Measurements from ENCODE around the gene COQ4. TPM values are rescaled to one million over a fixed set of nuclear protein-coding genes. Genes with fewer than 3 reads are reported as not detected.

COQ4 gene
- total RNA-seq, 3 donors from 2014 or later = 30.2 to 59.7 (median 46.2) TPM

DNA sequence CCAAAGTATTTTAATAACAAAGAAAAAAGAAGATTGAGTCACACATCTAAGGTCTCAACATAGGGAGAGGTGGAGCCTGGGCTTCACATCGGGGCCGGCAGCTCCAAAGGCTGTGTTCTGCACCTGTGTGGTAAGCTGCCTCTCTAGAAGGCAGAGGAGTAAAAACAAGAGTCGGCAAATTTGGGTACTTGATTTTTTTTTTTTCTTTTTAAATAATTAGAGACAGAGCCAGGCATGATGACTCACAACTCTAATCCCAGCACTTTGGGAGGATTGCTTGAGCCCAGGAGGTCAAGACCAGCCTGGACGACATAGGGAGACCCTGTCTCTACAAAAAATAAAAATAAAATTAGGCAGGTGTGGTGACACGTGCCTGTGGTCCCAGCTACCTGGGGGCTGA is 53.2 kb downstream of the COQ4 start:
- no peak for DNase-seq (ENCODE audit: low spot score in 2 of 2)
- Histone ChIP-seq H3K4me1 (peaks cover 5 to 8% of the 10 kb centered on the region in 2 donors), H3K36me3 (no peaks in the 10 kb centered on the region), H3K27ac (no peak overlapping the region), H3K4me3 (no peak overlapping the region), H3K9me3 (no peaks in the 10 kb centered on the region), H3K27me3 (no peaks in the 10 kb centered on the region)
- intact Hi-C loops (cut with DNase I; ENCODE audit: low total_unique reads) = no loop called here
- TF ChIP-seq, protein P1, sequence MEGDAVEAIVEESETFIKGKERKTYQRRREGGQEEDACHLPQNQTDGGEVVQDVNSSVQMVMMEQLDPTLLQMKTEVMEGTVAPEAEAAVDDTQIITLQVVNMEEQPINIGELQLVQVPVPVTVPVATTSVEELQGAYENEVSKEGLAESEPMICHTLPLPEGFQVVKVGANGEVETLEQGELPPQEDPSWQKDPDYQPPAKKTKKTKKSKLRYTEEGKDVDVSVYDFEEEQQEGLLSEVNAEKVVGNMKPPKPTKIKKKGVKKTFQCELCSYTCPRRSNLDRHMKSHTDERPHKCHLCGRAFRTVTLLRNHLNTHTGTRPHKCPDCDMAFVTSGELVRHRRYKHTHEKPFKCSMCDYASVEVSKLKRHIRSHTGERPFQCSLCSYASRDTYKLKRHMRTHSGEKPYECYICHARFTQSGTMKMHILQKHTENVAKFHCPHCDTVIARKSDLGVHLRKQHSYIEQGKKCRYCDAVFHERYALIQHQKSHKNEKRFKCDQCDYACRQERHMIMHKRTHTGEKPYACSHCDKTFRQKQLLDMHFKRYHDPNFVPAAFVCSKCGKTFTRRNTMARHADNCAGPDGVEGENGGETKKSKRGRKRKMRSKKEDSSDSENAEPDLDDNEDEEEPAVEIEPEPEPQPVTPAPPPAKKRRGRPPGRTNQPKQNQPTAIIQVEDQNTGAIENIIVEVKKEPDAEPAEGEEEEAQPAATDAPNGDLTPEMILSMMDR (IDR thresholded peaks at IDR 0.05) = no peak
- TF ChIP-seq POLR2A (IDR thresholded peaks at IDR 0.05) (no peak), POLR2AphosphoS5 (IDR thresholded peaks at IDR 0.05) (no peak)

DNA sequence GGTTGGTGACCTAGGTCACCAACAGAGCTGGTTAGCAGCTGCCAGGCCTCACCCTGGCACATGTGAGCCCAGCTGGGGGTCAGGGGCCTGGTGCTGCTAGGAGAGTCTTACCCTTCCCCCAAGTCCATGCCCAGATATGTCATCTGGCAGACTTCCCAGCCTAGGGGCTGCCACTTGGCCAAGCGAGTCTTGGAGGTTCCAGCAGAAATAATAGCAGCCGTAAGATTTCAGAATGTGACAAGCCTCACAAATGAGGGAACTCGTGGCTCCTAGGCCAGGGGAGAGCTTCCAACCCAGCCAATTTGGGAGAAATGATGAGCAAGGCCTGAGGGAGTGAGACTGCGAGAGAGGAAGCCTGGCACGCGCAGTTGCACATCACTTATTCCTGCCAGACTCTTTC is 59.6 kb downstream of the COQ4 start:
- Histone ChIP-seq H3K4me1 (no peaks in the 10 kb centered on the region), H3K36me3 (no peaks in the 10 kb centered on the region), H3K4me3 (no peak overlapping the region), H3K9me3 (no peaks in the 10 kb centered on the region), H3K27me3 (no peaks in the 10 kb centered on the region), H3K27ac (no peak overlapping the region)
- intact Hi-C loops (cut with DNase I; ENCODE audit: low total_unique reads) = no loop called here
- DNase-seq (ENCODE audit: low spot score in 2 of 2) = no peak
- no peak for TF ChIP-seq POLR2A (IDR thresholded peaks at IDR 0.05)

DNA sequence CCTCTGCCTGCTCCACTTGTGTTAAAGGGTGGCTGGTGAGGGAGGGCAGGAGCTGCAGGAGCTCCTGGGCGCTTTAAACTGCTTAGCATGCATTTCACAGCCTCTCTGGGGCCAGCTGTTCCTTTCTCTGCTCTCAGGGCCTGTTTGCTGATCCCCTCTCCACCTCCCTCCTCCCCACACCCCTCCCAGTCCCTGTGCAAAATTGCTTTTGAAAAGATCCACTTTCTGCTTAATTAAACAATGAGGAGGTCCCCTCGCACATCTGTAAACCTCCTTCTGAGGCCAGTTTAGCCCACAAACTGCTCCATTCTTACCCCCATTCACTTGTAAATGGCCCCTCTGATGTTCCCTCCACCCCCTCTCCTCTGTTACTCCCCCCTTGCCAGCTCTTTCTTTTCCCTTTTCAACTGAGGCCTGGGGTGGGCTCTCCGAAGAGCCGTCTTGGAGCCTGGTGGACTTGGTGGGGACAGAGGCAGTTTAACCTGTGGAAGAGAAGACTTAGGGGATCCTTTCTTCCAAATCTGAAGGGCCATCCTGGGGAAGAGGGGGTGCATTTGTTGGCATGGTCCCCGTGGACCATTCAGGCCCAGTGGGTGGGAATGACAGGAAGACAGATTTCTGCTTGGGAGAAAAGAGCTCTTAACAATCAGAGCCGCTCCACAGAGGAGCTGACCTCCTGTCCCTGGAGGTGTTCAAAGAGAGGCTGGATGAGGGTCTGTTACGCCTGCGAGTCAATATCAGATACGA is 60.5 kb downstream of the COQ4 start:
- H3K4me3 ChIP-seq = no peak overlapping the region
- H3K27ac ChIP-seq = no peak overlapping the region
- TF ChIP-seq POLR2A (IDR thresholded peaks at IDR 0.05) (no peak), POLR2AphosphoS5 (IDR thresholded peaks at IDR 0.05) (no peak)
- TF ChIP-seq, protein P1 (IDR thresholded peaks at IDR 0.05) = no peak
- H3K27me3 ChIP-seq = no peaks in the 10 kb centered on the region
- H3K4me1 ChIP-seq = no peaks in the 10 kb centered on the region
- no peaks in the 10 kb centered on the region for H3K36me3 ChIP-seq
- no peak for DNase-seq (ENCODE audit: low spot score in 2 of 2)
- intact Hi-C loops (cut with DNase I; ENCODE audit: low total_unique reads) = no loop called here
- no peaks in the 10 kb centered on the region for H3K9me3 ChIP-seq

Other genes starting within 250 kb of the COQ4 start
- gene PTGES2, start 195.1 kb upstream of the COQ4 start, total RNA-seq = 10 to 100 TPM; 35.7 to 86.9 (median 55.0) TPM
- 10 to 100 TPM in 2 of 3 donors, not detected in 1; 38.5 to 42.3 TPM for gene LCN2, start 173.4 kb upstream of the COQ4 start, total RNA-seq
- gene BBLN, start 162.6 kb upstream of the COQ4 start, total RNA-seq = 100 to 1,000 TPM; 144 to 232 (median 152) TPM
- gene CIZ1, start 131.3 kb upstream of the COQ4 start, total RNA-seq = 10 to 100 TPM; 54.1 to 71.8 (median 58.4) TPM
- 10 to 100 TPM; 11.3 to 36.0 (median 12.5) TPM for gene DNM1, start 119.5 kb upstream of the COQ4 start, total RNA-seq
- 100 to 1,000 TPM in 1 of 3 donors, 10 to 100 TPM in 2; 87.7 to 121 (median 97.5) TPM for gene GOLGA2, start 46.8 kb upstream of the COQ4 start, total RNA-seq
- gene SWI5, start 46.6 kb upstream of the COQ4 start, total RNA-seq = 10 to 100 TPM; 25.8 to 39.7 (median 31.4) TPM
- gene TRUB2, start 392 bp upstream of the COQ4 start, total RNA-seq = 10 to 100 TPM; 11.8 to 19.8 (median 18.0) TPM
- gene SLC27A4, start 17.7 kb downstream of the COQ4 start, total RNA-seq = 10 to 100 TPM; 11.3 to 18.7 (median 15.8) TPM
- gene URM1, start 48.5 kb downstream of the COQ4 start, total RNA-seq = 10 to 100 TPM; 21.3 to 24.1 (median 23.8) TPM
- 10 to 100 TPM; 19.8 to 47.5 (median 30.5) TPM for gene CERCAM, start 98.0 kb downstream of the COQ4 start, total RNA-seq
- 10 to 100 TPM; 23.1 to 27.9 (median 25.1) TPM for gene ODF2, start 133.2 kb downstream of the COQ4 start, total RNA-seq
- 10 to 100 TPM; 22.9 to 31.9 (median 26.7) TPM for gene GLE1, start 181.9 kb downstream of the COQ4 start, total RNA-seq
- gene SPTAN1, start 229.7 kb downstream of the COQ4 start, total RNA-seq = 100 to 1,000 TPM; 217 to 264 (median 254) TPM